Globus pallidus (tissue), 1 donor: ENCODE measurements around the gene PTGS1.

Experiments used
- DNase-seq: peaks from one replicate; pipeline ENCODE4 v3.0.0-alpha.2; 2015; ENCODE audit warnings: low spot score

Gene PTGS1

DNA sequence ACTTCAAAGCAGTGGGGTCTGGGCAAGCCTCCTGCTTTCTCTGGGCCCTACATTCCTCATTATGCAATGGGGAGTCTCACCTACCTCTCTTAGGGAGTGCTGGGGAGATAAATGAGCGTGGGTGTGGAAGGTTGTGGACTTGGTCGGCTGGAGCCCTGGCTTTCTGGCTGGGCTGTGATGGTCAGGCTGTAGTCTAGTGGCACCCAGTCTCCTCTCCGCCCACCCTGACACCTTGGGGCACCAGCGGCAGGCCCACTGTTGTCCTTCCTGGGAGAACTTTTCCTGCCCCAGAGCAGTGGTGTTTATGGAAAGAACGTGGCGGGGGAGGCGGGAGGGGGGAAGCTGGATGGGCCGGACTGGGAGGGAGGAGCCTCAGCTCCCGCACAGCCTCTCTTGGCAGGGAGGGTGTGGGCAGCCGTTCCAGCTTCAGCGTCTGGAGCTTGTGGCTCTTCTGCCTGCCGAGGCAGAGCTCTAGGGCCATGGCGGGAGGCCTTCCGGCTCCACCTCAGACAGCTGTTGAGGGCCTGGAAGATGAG is 4.1 kb downstream of the PTGS1 start:
- DNase-seq, result no peak

DNA sequence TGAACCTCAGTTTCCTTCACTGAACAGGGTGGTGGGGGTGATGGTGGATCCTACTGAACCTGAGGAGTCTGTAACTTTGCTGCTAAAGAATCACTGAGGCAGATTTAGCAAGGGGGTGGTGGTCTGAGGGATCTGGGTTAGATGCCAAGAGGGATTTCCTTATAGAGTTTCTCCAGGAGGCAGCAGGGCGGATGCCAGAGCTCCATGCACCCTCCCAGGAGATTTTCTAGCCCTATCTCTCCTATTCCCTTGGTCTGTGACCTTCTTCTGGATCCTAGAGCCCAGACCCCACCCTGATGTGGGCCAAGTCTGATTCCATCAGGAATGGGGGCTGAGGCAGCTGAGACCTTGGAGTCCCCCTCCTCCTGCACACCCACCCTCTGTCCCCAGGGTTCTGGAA is 6.0 kb downstream of the PTGS1 start:
- no peak for DNase-seq

DNA sequence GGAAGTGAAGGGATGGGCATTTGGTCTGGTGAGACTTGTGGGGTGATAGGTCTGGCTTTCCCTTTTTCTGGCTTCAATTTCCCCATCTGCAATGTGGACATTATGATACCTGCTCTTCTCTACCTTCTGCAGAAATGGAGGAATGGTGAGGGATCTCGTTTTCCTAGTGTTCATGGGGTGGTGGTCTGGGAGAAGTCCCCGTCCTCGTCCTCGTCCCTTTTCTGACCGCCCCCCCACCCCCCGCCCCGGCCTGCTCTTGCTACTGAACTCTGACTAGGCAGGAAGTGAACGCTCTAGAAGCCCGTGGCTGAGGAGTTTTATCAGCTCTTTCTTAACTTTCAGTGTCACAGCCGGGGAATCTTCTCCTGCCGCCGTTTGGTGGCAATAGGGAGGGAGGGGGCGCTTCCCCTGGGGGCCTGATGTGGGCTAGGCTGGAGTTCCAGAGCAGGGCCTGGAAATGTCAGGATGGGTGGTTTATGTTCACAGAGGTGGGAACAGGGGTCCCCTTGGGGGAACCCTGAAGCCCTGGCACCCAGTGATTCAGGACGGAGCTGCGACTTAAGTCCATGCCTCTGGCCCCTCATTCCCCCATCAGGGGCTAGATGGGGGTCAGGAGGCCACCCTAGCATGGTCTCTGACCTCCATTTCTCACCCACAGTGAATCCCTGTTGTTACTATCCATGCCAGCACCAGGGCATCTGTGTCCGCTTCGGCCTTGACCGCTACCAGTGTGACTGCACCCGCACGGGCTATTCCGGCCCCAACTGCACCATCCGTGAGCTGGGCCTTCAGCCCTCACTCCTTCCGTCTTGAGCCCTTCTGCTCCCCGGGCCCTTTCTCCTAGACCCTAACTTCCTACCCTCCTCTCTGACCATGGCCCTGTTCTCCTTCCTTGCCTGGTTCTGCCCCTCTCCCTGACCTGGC is 6.7 kb downstream of the PTGS1 start:
- no peak for DNase-seq

DNA sequence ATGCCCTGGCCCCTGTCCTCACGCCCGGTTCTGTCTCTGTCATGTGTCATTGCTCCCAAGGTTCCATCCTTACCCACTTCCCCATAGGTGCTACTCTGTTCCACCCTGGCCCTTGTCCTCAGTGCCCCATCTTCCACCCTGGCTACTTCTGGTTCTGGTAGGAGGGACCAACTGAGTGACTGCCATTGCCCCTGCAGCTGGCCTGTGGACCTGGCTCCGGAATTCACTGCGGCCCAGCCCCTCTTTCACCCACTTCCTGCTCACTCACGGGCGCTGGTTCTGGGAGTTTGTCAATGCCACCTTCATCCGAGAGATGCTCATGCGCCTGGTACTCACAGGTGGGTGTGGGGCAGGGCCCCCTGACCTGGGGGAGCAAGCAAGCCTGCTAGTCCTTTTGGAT is 7.4 kb downstream of the PTGS1 start:
- no peak for DNase-seq

DNA sequence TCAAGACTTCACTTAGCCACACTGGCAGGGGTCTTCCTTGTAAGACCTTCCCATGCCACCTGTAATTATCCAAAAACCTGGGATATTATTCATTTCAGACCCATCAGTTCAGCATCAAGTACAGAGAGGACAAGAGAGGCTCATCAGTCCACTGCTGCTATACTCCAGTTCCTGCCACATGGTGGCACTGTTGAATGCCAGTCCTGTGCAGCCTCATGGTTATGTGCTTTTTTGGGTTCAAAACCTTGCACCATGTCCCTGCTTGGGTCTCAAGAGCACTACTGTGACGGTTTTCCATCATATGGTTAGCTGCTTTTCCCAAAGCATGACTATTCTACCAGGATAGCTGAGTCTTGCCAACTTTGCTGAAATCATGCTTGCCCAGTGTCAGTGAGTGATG is 8.5 kb downstream of the PTGS1 start:
- no peak for DNase-seq

DNA sequence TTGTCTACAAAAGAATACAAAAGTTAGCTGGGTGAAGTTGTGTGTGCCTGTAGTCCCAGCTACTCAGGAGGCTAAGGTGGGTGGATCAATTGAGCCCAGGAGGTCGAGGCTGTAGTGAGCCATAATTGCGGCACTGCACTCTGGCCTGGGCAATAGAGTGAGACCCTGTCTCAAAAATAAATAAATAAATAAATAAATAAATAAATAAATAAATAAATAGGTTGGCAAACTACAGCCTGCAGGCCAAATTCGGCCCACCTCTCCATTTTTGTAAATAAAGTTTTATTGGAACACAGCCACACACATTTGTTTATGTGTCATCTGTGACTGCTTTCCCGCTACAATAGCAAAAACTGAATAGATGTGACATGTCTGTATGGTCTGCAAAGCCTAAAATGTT is 9.5 kb downstream of the PTGS1 start:
- DNase-seq, result no peak

DNA sequence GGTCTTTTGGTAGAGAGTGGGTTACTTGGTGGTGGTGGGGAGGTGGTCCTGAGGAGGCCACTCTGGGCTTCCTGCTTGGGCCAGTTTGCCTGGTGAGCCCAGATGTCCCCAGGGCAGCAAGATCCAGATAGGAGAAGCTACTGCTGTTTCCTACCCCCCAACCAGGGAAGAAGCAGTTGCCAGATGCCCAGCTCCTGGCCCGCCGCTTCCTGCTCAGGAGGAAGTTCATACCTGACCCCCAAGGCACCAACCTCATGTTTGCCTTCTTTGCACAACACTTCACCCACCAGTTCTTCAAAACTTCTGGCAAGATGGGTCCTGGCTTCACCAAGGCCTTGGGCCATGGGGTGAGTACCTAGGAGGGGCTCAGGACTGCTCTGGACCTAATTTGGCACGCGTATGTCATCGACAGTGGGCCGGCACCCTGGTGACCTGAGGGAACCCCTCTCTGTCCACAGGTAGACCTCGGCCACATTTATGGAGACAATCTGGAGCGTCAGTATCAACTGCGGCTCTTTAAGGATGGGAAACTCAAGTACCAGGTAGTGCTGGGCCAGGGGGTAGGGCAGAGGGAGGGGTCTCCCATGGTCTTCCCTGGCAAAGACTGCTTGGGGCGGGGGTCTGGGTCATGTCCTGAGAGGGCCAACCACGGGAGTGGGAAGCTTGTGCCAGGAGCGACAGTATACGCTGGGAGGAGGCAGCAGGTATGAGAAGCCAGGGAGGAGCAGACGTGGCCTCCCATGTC is 10.6 kb downstream of the PTGS1 start:
- no peak for DNase-seq

DNA sequence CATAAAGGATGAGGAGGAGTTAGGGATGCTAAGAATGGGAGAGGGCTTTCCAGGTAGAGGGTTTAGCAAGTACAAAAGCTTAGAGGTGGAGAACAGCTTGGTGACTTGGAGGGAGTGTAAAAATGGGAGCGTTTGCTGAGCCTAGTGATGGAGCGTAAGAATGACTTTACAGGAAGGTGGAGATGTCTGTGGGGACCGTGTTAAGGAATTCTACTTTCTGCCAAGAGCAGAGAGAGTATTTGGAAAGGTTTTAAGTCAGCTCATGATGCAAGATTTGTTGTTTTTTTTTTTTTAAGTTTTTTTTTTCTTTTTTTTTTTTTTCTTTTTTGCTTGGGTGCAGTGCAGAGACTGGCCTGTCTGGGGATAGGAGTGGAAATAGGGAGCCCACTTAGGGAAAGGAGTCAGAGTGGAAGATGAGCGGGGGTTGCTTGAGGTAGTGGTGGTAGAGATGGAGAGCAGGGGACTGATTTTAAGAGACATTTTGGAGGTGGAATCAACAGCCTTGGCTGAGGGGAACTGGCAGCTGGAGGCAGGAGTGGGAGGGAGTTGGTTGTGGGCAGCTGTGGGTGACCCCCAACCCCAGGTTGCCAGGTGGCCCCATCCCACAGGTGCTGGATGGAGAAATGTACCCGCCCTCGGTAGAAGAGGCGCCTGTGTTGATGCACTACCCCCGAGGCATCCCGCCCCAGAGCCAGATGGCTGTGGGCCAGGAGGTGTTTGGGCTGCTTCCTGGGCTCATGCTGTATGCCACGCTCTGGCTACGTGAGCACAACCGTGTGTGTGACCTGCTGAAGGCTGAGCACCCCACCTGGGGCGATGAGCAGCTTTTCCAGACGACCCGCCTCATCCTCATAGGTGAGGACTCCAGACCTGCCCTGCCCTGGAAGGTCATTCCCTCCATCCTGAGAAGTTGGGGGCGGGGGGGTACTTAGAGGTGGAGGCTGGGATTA is 12.4 kb downstream of the PTGS1 start:
- no peak for DNase-seq

DNA sequence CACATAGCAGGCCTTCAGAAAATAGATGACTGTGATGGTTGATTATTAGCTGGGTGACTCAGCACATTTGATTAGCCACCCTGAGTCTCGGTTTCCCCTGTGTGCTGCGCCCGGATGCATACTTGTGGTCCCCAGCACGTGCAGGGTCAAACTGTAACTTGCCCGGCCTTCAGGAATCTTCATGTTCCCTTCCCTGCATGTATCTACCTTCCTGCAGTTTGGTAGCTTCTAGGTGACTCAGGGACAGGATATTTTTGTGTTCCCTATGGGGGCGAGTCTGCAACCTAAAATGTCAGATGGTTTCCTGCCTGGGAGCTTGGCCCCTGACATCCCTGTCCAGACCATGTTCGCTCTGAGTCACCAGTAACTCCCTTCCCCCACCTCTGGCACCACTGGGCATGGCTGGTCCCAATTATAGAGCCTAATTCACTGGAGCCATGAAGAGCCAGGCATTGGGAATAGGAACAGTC is 13.2 kb downstream of the PTGS1 start:
- no peak for DNase-seq

DNA sequence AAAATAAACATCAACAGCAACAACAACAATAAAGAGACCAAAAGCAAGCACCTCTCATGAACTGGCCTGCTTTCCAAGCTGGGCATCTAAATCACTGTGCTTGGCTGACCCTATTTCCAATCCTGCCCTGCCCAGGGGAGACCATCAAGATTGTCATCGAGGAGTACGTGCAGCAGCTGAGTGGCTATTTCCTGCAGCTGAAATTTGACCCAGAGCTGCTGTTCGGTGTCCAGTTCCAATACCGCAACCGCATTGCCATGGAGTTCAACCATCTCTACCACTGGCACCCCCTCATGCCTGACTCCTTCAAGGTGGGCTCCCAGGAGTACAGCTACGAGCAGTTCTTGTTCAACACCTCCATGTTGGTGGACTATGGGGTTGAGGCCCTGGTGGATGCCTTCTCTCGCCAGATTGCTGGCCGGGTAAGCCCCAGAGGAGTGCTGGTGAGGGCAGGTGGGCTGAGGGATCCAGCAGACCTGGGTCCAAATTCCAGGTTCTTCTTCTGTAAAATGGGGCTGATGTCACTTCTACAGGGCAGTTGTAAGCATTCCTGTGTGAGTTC is 15.6 kb downstream of the PTGS1 start:
- DNase-seq, result no peak

DNA sequence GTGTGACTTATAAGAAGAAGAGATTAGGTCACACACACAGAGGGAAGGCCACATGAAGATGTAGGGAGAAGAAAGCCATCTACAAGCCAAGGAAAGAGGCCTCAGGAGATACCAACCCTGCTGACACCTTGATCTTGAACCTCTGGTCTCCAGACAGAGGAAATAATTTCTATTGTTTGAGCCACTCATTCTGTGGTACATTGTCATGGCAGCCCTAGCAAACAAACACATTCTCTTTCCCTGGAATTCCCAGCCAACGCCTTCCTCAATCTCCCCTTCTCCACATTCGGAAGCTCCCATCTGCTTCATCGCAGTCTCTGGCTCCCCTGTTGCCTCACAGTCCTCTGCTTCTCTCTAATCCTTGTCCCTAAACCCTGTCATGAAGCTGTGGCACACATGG is 16.7 kb downstream of the PTGS1 start:
- no peak for DNase-seq

DNA sequence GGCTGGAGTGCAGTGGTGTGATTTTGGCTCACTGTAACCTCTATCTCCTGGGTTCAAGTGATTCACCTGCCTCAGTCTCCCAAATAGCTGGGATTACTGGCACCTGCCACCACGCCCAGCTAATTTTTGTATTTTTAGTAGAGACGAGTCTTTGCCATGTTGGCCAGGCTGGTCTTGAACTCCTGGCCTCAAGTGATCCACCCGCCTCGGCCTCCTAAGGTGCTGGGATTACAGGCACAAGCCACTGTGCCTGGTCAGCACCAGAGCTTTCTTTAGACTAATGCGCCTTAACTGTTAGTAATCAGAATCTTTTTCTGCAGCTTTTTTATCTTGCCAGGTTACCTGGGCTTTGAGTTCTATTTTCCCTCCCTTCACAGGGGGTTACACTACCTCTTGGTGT is 18.4 kb downstream of the PTGS1 start:
- no peak for DNase-seq

DNA sequence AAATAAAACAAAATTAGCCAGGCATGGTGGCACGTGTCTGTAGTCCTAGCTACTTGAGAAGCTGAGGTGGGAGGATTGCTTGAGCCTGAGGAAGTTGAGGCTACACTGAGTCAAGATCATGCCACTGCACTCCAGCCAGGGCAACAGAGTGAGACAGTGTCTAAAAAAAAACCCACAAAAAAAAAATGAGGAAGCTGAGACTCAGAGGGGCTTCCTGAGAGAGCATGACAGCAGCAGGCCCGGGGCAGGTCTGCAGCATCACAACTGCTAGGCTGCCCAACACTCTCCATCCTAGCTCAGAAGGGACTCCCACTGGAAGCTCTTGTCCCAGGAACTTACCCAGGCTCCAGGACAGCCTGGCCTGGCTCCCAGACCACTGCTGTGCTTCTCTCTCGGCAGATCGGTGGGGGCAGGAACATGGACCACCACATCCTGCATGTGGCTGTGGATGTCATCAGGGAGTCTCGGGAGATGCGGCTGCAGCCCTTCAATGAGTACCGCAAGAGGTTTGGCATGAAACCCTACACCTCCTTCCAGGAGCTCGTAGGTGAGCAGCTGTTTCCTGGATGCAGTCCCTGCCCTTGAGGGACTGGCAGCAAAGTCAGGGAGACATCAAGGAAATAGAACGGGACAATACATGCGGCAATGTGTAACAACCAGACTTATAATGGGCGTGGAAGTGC is 19.1 kb downstream of the PTGS1 start:
- DNase-seq, result peak; percentile 41

DNA sequence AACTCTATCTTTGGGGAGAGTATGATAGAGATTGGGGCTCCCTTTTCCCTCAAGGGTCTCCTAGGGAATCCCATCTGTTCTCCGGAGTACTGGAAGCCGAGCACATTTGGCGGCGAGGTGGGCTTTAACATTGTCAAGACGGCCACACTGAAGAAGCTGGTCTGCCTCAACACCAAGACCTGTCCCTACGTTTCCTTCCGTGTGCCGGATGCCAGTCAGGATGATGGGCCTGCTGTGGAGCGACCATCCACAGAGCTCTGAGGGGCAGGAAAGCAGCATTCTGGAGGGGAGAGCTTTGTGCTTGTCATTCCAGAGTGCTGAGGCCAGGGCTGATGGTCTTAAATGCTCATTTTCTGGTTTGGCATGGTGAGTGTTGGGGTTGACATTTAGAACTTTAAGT is 21.5 kb downstream of the PTGS1 start:
- no peak for DNase-seq

DNA sequence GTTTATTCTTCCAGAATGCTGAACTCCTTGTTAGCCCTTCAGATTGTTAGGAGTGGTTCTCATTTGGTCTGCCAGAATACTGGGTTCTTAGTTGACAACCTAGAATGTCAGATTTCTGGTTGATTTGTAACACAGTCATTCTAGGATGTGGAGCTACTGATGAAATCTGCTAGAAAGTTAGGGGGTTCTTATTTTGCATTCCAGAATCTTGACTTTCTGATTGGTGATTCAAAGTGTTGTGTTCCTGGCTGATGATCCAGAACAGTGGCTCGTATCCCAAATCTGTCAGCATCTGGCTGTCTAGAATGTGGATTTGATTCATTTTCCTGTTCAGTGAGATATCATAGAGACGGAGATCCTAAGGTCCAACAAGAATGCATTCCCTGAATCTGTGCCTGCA is 21.9 kb downstream of the PTGS1 start:
- no peak for DNase-seq

DNA sequence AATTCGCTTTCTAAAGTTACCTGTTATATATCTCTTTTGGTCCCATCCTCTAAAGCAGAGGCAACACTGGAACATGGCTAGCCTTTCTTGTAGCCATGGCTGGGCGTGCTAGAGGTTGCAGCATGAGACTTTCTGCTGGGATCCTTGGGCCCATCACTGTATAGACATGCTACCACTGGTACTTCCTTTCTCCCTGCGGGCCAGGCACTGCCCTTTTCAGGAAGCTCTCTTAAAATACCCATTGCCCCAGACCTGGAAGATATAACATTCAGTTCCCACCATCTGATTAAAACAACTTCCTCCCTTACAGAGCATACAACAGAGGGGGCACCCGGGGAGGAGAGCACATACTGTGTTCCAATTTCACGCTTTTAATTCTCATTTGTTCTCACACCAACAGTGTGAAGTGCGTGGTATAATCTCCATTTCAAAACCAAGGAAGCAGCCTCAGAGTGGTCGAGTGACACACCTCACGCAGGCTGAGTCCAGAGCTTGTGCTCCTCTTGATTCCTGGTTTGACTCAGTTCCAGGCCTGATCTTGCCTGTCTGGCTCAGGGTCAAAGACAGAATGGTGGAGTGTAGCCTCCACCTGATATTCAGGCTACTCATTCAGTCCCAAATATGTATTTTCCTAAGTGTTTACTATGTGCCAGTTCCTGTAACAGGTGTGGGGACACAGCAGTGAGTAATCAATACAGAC is 22.6 kb downstream of the PTGS1 start:
- no peak for DNase-seq

DNA sequence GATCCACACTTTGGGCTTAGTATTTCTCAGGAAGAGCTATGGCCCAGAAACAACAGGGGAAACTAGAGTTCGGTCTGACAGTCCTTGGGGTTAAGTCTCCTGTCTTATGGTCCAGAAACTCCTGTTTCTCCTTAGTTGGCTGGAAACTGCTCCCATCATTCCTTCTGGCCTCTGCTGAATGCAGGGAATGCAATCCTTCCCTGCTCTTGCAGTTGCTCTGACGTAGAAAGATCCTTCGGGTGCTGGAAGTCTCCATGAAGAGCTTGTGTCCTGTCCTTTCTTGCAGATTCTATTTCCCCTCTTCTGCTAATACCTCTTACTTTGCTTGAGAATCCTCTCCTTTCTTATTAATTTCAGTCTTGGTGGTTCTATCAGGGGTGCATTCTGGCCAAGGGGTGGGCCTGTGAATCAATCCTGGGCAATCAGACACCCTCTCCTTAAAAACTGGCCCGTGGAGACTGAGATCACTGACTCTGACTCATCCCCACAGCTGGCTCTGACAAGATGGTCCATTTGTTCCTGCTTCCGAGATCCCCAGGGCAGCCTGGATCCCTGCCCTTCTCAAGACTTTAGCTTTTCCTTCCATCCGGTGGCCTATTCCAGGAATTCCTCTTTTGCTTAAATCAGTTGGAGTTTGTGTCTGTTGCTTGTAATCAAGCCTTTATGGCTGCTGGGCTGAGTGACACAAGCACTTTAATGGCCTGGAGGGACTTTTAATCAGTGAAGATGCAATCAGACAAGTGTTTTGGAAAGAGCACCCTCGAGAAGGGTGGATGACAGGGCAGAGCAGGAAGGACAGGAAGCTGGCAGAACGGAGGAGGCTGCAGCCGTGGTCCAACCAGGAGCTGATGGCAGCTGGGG is 23.7 kb downstream of the PTGS1 start:
- no peak for DNase-seq

DNA sequence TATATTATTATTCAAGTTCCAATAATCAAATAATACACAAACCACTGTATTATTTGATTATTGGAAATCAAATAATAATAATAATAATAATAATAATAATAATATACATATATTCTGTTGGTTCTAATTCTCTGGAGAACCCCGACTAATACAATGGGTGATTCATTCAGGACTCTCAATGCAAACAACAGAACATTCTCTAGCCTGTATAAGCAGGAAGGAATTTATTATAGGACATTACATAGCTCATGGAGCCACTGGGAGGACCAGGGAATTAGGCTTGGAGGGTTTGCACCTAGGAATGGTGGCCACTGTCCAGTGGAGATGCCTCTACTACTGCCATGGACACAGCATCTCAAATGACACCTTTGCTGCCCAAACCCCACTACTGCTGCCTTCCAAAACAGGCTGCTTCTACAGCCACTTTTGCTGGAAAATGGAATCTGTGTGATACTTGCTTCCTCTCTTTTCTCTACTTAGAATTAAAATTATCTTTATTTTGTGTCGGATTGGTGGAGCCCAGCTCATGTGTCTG is 25.9 kb downstream of the PTGS1 start:
- DNase-seq, result no peak

DNA sequence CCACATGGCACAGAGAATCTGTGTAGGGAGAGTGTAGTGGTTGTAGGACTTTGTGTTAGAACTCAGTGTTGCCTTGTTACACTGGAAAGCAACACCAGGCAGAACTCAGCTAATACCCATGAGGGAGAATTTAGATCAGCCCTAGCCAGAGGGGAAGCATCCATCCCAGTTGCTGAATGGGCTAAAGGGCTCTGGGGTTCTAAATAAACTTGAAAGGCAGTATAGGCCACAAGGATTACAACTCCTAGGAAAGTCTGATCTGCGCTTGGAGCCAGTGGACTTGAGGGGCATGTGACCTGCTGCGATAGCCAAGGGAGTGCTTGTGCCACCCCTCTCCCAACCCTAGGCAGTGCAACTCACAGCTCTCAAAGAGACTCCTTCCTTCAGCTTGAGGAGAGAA is 26.9 kb downstream of the PTGS1 start:
- no peak for DNase-seq
